Ramos (cell line): ENCODE results near the gene BLM.
"Not testable (repeated sequence)": the region's sequence is repeated elsewhere in the genome, so short reads cannot be mapped to it uniquely, and the experiment has no call there.

Experiments used
- in situ Hi-C: fragments of 300-500 bp; cut with MboI; formaldehyde crosslinking; loops from one replicate; pipeline ENCODE4 v1.14.3; 2022; ENCODE audit warnings: low sequenced_read_pairs; ENCODE audit not compliant: unreplicated experiment

BLM gene

GRCh38 chr15:90816401-90817116 lies 99.4 kb downstream of the BLM start:
- in situ Hi-C loops: no loop called here

- in situ Hi-C loops: no loop called here
Measured at GRCh38 chr15:90817117-90818057, 100.2 kb downstream of the BLM start.

GRCh38 chr15:90818251-90819210 lies 101.4 kb downstream of the BLM start:
- in situ Hi-C loops: no loop called here

GRCh38 chr15:90819390-90819789 lies 102.2 kb downstream of the BLM start:
- in situ Hi-C loops: no loop called here

- in situ Hi-C loops: no loop called here
Measured at GRCh38 chr15:90819850-90820249, 102.7 kb downstream of the BLM start.

GRCh38 chr15:90820481-90820880 lies 103.3 kb downstream of the BLM start:
- in situ Hi-C loops: no loop called here

GRCh38 chr15:90822204-90822955 lies 105.2 kb downstream of the BLM start:
- in situ Hi-C loops: no loop called here

- in situ Hi-C loops: no loop called here
Measured at GRCh38 chr15:90823455-90823974, 106.4 kb downstream of the BLM start.

- in situ Hi-C loops: not testable (repeated sequence)
Measured at GRCh38 chr15:90825115-90825899, 108.2 kb downstream of the BLM start.

GRCh38 chr15:90826206-90826885 lies 109.2 kb downstream of the BLM start:
- in situ Hi-C loops: not testable (repeated sequence)

GRCh38 chr15:90826886-90827435 lies 109.8 kb downstream of the BLM start:
- in situ Hi-C loops: no loop called here

GRCh38 chr15:90828111-90828510 lies 111.0 kb downstream of the BLM start:
- in situ Hi-C loops: no loop called here

- in situ Hi-C loops: no loop called here
Measured at GRCh38 chr15:90829126-90829525, 112.0 kb downstream of the BLM start.

- in situ Hi-C loops: no loop called here
Measured at GRCh38 chr15:90829942-90830440, 112.8 kb downstream of the BLM start.

GRCh38 chr15:90834626-90835025 lies 117.5 kb downstream of the BLM start:
- in situ Hi-C loops: no loop called here

- in situ Hi-C loops: no loop called here
Measured at GRCh38 chr15:90836296-90836871, 119.2 kb downstream of the BLM start.

- in situ Hi-C loops: no loop called here
Measured at GRCh38 chr15:90837094-90837493, 119.9 kb downstream of the BLM start.
